HepG2 (cell line): ENCODE results near the gene UPK1A. TPM values are rescaled to one million over a fixed set of nuclear protein-coding genes. Genes with fewer than 3 reads are reported as not detected.

Experiments
- ARID3A ChIP-seq: IDR thresholded peaks from 2 replicates; pipeline ENCODE4 v1.6.1; 2012; ENCODE audit warnings: low read depth, low read length, improper control_type of control experiment
- ETV6 ChIP-seq: sonication (generic); formaldehyde crosslinking; conservative IDR thresholded peaks from 2 replicates; pipeline ENCODE4 v1.4.0; 2020; ENCODE audit warnings: missing genetic modification reagents
- MLXIP ChIP-seq: sonication (generic); formaldehyde crosslinking; IDR thresholded peaks from 2 replicates; pipeline ENCODE4 v1.9.0; 2021; ENCODE audit warnings: missing genetic modification reagents, borderline replicate concordance
- SAP130 ChIP-seq: IDR thresholded peaks from 2 replicates; pipeline ENCODE4 v1.6.1; 2016; ENCODE audit warnings: low read depth
- SNRNP70 ChIP-seq: fragments of 200-400 bp; formaldehyde crosslinking; IDR thresholded peaks from 2 replicates; pipeline ENCODE4 v1.6.1; 2017; ENCODE audit warnings: mild to moderate bottlenecking, low read depth, low read length, moderate library complexity
- TSC22D2 ChIP-seq: sonication (generic); formaldehyde crosslinking; IDR thresholded peaks from 2 replicates; pipeline ENCODE4 v1.5.1; 2020; ENCODE audit warnings: missing genetic modification reagents, mild to moderate bottlenecking, borderline replicate concordance
- ZFP36 ChIP-seq: fragments of 150-350 bp; IDR thresholded peaks from 2 replicates; pipeline ENCODE4 v1.6.1; 2018; ENCODE audit warnings: borderline replicate concordance, low read length, low read depth; ENCODE audit not compliant: partially characterized antibody
- ZNF292 ChIP-seq: sonication (generic); formaldehyde crosslinking; IDR thresholded peaks from 2 replicates; pipeline ENCODE4 v1.8.1; 2022; ENCODE audit warnings: mild to moderate bottlenecking, low read depth, missing genetic modification reagents, borderline replicate concordance
- ZNF326 ChIP-seq: sonication (generic); formaldehyde crosslinking; IDR thresholded peaks from 2 replicates; pipeline ENCODE4 v1.4.0; 2020; ENCODE audit warnings: missing genetic modification reagents, borderline replicate concordance
- ZNF687 ChIP-seq: sonication (generic); formaldehyde crosslinking; IDR thresholded peaks from 2 replicates; pipeline ENCODE4 v1.5.1; 2020; ENCODE audit warnings: mild to moderate bottlenecking, missing genetic modification reagents, moderate library complexity
- ZNF841 ChIP-seq: sonication (generic); formaldehyde crosslinking; IDR thresholded peaks from 2 replicates; pipeline ENCODE4 v1.8.1; 2023; ENCODE audit warnings: missing genetic modification reagents, borderline replicate concordance
- polyA plus RNA-seq, 8 experiments: library from polyadenylated mRNA; depleted of rRNA in 3 of 8; stranded (reverse) in 7 of 8; unstranded in 1 of 8; fragments of >200 nt; fragmentation: Illumina TruSeq in 4 of 8; extraction: Trizol in 4 of 8; gene quantifications; 2 replicates each; pipeline versions ENCODE4 v1.2.1 to v1.2.3, GENCODE V29; 2011 to 2016; ENCODE audit warnings: low read depth in 4 of 8, missing spikeins in 1 of 8, mixed read lengths in 1 of 8; ENCODE audit not compliant: insufficient read depth in 1 of 8
- total RNA-seq, 5 experiments: library from RNA; depleted of rRNA; stranded (reverse); fragments of >200 nt; fragmentation: Illumina TruSeq; extraction: Trizol; gene quantifications; 2 replicates each; pipeline ENCODE4 v1.2.3, GENCODE V29; 2016; ENCODE audit warnings: low read depth in 1 of 5
- TF ChIP-seq, protein P1 (sequence below): sonication (generic); formaldehyde crosslinking; IDR thresholded peaks from 2 replicates; pipeline ENCODE4 v1.4.0; 2020; ENCODE audit warnings: missing genetic modification reagents, mild to moderate bottlenecking, borderline replicate concordance
- TF ChIP-seq, protein P2 (sequence below): sonication (generic); formaldehyde crosslinking; IDR thresholded peaks from 2 replicates; pipeline ENCODE4 v1.4.0; 2020; ENCODE audit warnings: missing genetic modification reagents, borderline replicate concordance

Gene UPK1A
- total and polyA plus RNA-seq, 2 of the 13 experiments (the other 11 are each of a cell fraction or from before 2014, with no cell fraction given), result 2.9 TPM; not detected in 1

DNA sequence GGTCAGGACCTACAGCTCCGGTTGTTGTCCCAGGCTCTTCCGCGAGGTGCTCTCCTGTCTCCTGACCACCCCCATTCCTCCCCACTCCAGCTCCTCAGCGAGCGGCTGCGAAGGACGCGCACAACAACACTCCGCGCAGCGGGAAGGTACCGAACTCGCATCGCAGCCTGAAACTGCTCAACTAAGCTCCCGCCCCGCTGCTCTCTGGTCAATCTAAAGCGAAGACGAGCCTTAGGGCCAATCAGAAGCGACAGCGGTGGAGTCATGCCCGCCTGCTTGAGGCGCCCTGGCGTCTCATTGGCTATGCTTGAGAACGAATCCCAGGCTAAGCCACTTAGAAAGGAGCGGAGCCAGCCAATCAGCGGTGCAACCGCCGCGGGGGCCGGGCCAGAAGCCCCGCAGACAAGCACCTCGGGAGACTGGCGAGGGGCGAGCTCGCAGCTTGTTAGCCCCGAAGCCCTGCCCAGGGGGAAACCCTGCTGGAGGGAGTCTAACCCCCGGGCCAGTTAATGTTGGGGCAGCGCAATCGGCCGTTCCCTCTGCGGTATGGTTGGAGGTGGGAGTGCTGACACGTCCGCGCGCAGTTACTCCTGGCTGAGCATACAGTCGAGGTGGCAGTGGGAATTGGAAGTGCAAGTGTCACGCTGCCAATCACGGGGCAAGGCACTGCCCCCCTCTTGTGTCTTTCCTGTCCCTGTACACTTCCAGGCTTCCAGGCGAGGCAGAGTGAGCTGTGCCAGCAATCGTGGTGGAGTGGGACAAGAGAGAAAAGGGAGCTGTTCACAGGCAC, 36.1 kb downstream of the UPK1A start (continued):
- TF ChIP-seq, protein P1, sequence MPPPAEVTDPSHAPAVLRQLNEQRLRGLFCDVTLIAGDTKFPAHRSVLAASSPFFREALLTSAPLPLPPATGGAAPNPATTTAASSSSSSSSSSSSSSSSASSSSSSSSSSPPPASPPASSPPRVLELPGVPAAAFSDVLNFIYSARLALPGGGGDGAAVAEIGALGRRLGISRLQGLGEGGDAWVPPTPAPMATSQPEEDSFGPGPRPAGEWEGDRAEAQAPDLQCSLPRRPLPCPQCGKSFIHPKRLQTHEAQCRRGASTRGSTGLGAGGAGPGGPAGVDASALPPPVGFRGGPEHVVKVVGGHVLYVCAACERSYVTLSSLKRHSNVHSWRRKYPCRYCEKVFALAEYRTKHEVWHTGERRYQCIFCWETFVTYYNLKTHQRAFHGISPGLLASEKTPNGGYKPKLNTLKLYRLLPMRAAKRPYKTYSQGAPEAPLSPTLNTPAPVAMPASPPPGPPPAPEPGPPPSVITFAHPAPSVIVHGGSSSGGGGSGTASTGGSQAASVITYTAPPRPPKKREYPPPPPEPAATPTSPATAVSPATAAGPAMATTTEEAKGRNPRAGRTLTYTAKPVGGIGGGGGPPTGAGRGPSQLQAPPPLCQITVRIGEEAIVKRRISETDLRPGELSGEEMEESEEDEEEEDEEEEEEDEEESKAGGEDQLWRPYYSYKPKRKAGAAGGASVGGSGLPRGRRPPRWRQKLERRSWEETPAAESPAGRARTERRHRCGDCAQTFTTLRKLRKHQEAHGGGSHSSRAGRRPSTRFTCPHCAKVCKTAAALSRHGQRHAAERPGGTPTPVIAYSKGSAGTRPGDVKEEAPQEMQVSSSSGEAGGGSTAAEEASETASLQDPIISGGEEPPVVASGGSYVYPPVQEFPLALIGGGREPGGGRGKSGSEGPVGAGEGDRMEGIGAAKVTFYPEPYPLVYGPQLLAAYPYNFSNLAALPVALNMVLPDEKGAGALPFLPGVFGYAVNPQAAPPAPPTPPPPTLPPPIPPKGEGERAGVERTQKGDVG, result 0 out of 2 replicates have a peak, but pooled peaks have one; percentile 32
- TF ChIP-seq ZNF292 (CRISPR knock-in tag) (no peak; the same call in 1 of the 2 replicates), MLXIP (no peak), ZNF326 (CRISPR knock-in tag) (no peak), ETV6 (CRISPR knock-in tag) (no peak; the same call in 1 of the 2 replicates), ZNF687 (CRISPR knock-in tag) (peak; percentile 92), SNRNP70 (no peak), SAP130 (peak; percentile 77), ARID3A (no peak), TSC22D2 (CRISPR knock-in tag) (no peak), ZFP36 (no peak), ZNF841 (no peak)
- TF ChIP-seq, protein P2, sequence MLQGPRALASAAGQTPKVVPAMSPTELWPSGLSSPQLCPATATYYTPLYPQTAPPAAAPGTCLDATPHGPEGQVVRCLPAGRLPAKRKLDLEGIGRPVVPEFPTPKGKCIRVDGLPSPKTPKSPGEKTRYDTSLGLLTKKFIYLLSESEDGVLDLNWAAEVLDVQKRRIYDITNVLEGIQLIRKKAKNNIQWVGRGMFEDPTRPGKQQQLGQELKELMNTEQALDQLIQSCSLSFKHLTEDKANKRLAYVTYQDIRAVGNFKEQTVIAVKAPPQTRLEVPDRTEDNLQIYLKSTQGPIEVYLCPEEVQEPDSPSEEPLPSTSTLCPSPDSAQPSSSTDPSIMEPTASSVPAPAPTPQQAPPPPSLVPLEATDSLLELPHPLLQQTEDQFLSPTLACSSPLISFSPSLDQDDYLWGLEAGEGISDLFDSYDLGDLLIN (CRISPR knock-in tag), result no peak
